Gastrocnemius medialis (tissue), 4 donors: Measurements from ENCODE around the gene ANKDD1A. TPM values are rescaled to one million over a fixed set of nuclear protein-coding genes. Genes with fewer than 3 reads are reported as not detected.

Experiments
- ATAC-seq, 2 donors: fragments of 150-250 bp; one replicate each; pipeline ENCODE4 v1.9.1; 2016
- DNase-seq, 2 donors: peaks; one replicate each; pipeline ENCODE4 v3.0.0-alpha.2; 2019
- H3K27ac ChIP-seq, 4 donors: fragments of 200-600 bp; sonication (generic); 1 replicate in 1 of 4; 2 replicates in 3 of 4; pipeline ENCODE4 v1.5.1; 2016 to 2018; ENCODE audit warnings: mild to moderate bottlenecking in 2 of 4, moderate library complexity in 1 of 4
- H3K27me3 ChIP-seq, 3 donors: fragments of 200-600 bp; sonication (generic) in 2 of 3; 1 replicate in 1 of 3; 2 replicates in 2 of 3; pipeline versions ENCODE4 v1.5.1 to v1.6.0; 2016 to 2019; ENCODE audit warnings: mild to moderate bottlenecking in 1 of 3, moderate library complexity in 1 of 3
- H3K36me3 ChIP-seq, 2 donors: fragments of 200-600 bp; sonication (generic) in 1 of 2; one replicate each; pipeline ENCODE4 v1.5.1; 2017 to 2018
- H3K4me1 ChIP-seq, 2 donors: fragments of 200-600 bp; sonication (generic) in 1 of 2; one replicate each; pipeline ENCODE4 v1.5.1; 2016 to 2017; ENCODE audit warnings: mild to moderate bottlenecking in 2 of 2
- H3K4me3 ChIP-seq, 4 donors: fragments of 200-600 bp; sonication (generic) in 3 of 4; 1 replicate in 1 of 4; 2 replicates in 3 of 4; pipeline ENCODE4 v1.5.1; 2016 to 2019; ENCODE audit warnings: mild to moderate bottlenecking in 2 of 4
- H3K9me3 ChIP-seq, 3 donors: fragments of 200-600 bp; sonication (generic) in 2 of 3; 1 replicate in 1 of 3; 2 replicates in 2 of 3; pipeline ENCODE4 v1.5.1; 2016 to 2019
- POLR2A ChIP-seq, 2 donors: fragments of 450-650 bp; IDR thresholded peaks; one replicate each; pipeline ENCODE4 v1.6.1; 2017; ENCODE audit warnings: antibody characterized with exemption in 2 of 2, mild to moderate bottlenecking in 2 of 2, moderate library complexity in 2 of 2
- in situ Hi-C, 4 donors: fragments of 200-750 bp; cut with MboI; loops; one replicate each; pipeline versions ENCODE4 v1.15.0 to v1.8.0; 2017; ENCODE audit warnings: low sequenced_read_pairs in 4 of 4
- intact Hi-C: fragments of 100-400 bp; cut with DNase I; formaldehyde crosslinking; loops from one replicate; pipeline ENCODE4 v1.15.1; 2023; ENCODE audit warnings: low total_unique reads
- total RNA-seq, 4 donors: library from RNA; depleted of rRNA; stranded (reverse); fragments of >200 nt; gene quantifications; one replicate each; pipeline versions ENCODE4 v1.1.0 to v1.2.3, GENCODE V29; 2016
- TF ChIP-seq, protein P1 (sequence below), 5 experiments: fragments of 450-650 bp in 3 of 5; fragments of 200-600 bp in 2 of 5; sonication (generic) in 2 of 5; IDR thresholded peaks in 4 of 5; conservative IDR thresholded peaks in 1 of 5; 1 replicate in 4 of 5; 2 replicates in 1 of 5; pipeline ENCODE4 v1.5.1; 2016 to 2019; ENCODE audit warnings: antibody characterized with exemption in 5 of 5, mild to moderate bottlenecking in 3 of 5, moderate library complexity in 3 of 5

ANKDD1A gene
- total RNA-seq, 4 donors from 2014 or later, result 0.11 to 0.39 (median 0.36) TPM; not detected in 1

- in situ Hi-C loops, result loop anchor here in 3 of 4 donors (10.0 to 25.0 kb wide), 2 partner anchors 166 to 168 kb away; no protein-coding TSS in a partner anchor
- intact Hi-C loops, result no loop called here
- no peaks in the 10 kb centered on the region for H3K9me3 ChIP-seq
- no peaks in the 10 kb centered on the region for H3K27me3 ChIP-seq
- no peak overlapping the region for H3K27ac ChIP-seq
- ATAC-seq (no peak), DNase-seq (no peak)
- peaks cover 3 to 4% of the 10 kb centered on the region in 2 donors for H3K4me1 ChIP-seq
- no peak overlapping the region for H3K4me3 ChIP-seq
- no peaks in the 10 kb centered on the region for H3K36me3 ChIP-seq
- TF ChIP-seq POLR2A (IDR thresholded peaks at IDR 0.05), result no peak
- TF ChIP-seq, protein P1, sequence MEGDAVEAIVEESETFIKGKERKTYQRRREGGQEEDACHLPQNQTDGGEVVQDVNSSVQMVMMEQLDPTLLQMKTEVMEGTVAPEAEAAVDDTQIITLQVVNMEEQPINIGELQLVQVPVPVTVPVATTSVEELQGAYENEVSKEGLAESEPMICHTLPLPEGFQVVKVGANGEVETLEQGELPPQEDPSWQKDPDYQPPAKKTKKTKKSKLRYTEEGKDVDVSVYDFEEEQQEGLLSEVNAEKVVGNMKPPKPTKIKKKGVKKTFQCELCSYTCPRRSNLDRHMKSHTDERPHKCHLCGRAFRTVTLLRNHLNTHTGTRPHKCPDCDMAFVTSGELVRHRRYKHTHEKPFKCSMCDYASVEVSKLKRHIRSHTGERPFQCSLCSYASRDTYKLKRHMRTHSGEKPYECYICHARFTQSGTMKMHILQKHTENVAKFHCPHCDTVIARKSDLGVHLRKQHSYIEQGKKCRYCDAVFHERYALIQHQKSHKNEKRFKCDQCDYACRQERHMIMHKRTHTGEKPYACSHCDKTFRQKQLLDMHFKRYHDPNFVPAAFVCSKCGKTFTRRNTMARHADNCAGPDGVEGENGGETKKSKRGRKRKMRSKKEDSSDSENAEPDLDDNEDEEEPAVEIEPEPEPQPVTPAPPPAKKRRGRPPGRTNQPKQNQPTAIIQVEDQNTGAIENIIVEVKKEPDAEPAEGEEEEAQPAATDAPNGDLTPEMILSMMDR (IDR thresholded peaks at IDR 0.05 in 4 of 5, conservative IDR thresholded peaks at IDR 0.05 in 1 of 5), result no peak
Measured at GRCh38 chr15:64902863-64903262, 8.8 kb upstream of the ANKDD1A start.

- Histone ChIP-seq H3K27me3 (peaks cover 0 to under 1% (median 0%) of the 10 kb centered on the region in 3 donors), H3K9me3 (no peaks in the 10 kb centered on the region), H3K4me3 (no peak overlapping the region), H3K4me1 (no peaks in the 10 kb centered on the region), H3K36me3 (no peaks in the 10 kb centered on the region), H3K27ac (no peak overlapping the region)
- in situ Hi-C loops, result loop anchor here in 3 of 4 donors (10.0 to 25.0 kb wide), 2 partner anchors 166 to 169 kb away; no protein-coding TSS in a partner anchor
- TF ChIP-seq, protein P1 (IDR thresholded peaks at IDR 0.05 in 4 of 5, conservative IDR thresholded peaks at IDR 0.05 in 1 of 5), result no peak
- TF ChIP-seq POLR2A (IDR thresholded peaks at IDR 0.05), result no peak
- no peak for DNase-seq
- no peak for ATAC-seq
- intact Hi-C loops, result no loop called here
Measured at GRCh38 chr15:64903326-64903950, 8.3 kb upstream of the ANKDD1A start.

DNA sequence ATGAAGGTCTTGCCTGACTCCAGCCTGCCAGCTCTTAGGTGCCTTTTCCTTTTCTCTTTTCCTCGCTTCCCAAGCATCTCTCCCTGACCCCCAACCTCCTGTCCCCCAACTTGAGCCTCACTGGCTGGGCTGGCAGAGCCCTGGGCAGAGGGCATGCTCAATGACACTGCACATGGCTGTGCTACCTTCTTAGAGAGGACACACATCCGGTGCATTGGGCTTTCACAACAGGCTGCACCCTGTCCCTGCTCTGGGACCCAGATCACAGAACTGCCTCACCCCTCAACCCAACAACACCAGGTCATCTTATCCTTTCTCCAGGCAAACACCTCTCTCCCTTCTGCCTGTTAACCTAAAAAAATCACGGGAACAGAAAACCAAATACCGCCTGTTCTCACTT, 7.5 kb upstream of the ANKDD1A start:
- H3K4me1 ChIP-seq, result no peaks in the 10 kb centered on the region
- H3K27ac ChIP-seq, result no peak overlapping the region
- H3K4me3 ChIP-seq, result no peak overlapping the region
- DNase-seq, result no peak
- in situ Hi-C loops, result loop anchor here in 3 of 4 donors (10.0 to 25.0 kb wide), 2 partner anchors 167 to 169 kb away; no protein-coding TSS in a partner anchor
- no peaks in the 10 kb centered on the region for H3K9me3 ChIP-seq
- peaks cover 0 to 5% (median 4%) of the 10 kb centered on the region in 3 donors for H3K27me3 ChIP-seq
- ATAC-seq, result no peak
- intact Hi-C loops, result no loop called here
- no peaks in the 10 kb centered on the region for H3K36me3 ChIP-seq
- TF ChIP-seq, protein P1 (IDR thresholded peaks at IDR 0.05 in 4 of 5, conservative IDR thresholded peaks at IDR 0.05 in 1 of 5), result no peak
- TF ChIP-seq POLR2A (IDR thresholded peaks at IDR 0.05), result no peak

DNA sequence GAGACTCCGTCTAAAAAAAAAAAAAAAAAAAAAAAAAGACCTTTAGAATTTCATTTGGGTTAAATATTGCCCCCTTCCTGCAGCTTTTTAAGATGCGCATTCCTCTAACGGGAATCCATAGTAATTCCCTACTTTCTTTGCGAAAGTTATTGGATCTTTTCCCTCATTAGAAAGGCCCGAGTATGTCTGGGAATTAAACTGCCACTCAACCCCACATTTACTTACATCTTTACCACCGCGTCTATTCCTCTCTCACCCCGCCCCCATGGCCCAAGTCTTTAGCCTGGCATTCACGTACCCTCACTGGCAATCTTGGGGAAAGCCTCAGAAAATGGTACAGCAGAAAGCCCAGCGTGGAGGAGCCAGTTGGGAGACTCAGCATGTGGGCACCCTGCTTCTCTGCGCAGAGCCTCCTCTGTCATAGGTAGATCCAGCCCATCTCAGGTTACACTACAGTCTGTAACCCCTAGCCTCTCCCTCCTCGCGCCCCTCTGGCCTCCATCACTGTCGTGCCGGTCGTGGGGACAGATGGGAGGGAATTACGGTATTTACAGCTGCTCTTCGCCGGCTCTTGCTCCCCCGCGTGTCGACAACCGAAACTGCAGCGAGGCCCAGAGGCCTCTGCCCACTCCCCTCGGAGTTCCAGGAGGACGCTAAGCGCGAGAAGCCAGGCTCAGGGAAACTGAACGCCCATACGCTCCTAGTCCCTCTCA, 6.4 kb upstream of the ANKDD1A start:
- Histone ChIP-seq H3K36me3 (no peaks in the 10 kb centered on the region), H3K27ac (no peak overlapping the region), H3K9me3 (no peaks in the 10 kb centered on the region), H3K4me3 (peak overlapping the region in 2 of 4 donors; percentile 11 to 35), H3K27me3 (peaks cover 6 to 11% (median 9%) of the 10 kb centered on the region in 3 donors), H3K4me1 (no peaks in the 10 kb centered on the region)
- no peak for TF ChIP-seq POLR2A (IDR thresholded peaks at IDR 0.05)
- TF ChIP-seq, protein P1 (IDR thresholded peaks at IDR 0.05 in 4 of 5, conservative IDR thresholded peaks at IDR 0.05 in 1 of 5), result peak; percentile 69 to 86 (median 76)
- intact Hi-C loops, result loop anchor here (1.0 kb wide), 1 partner anchor 174 kb away; no protein-coding TSS in a partner anchor
- in situ Hi-C loops, result loop anchor here (5.0 to 25.0 kb wide), 3 partner anchors 168 to 173 kb away; no protein-coding TSS in a partner anchor
- DNase-seq (peak; percentile 35 to 43), ATAC-seq (peak; percentile 66 to 70)
